Activated CD8-positive, alpha-beta T cell treated with anti-CD3 and anti-CD28 coated beads, Interleukin-2, amount 10 ng/mL, durations not matched to agents 7 days and 5 days (primary cell): ENCODE results near the gene TTC22. TPM values are rescaled to one million over a fixed set of nuclear protein-coding genes. Genes with fewer than 3 reads are reported as not detected.

ENCODE experiments used
- ATAC-seq: fragments of 150-1000 bp; cut with Tn5 transposase; one replicate; pipeline ENCODE4 v1.10.0; 2021; ENCODE audit warnings: moderate library complexity
- CTCF ChIA-PET: fragments of 350-600 bp; sonication (Branson Sonifier 250); formaldehyde crosslinking; loops from one replicate; lab custom pipeline; 2021; ENCODE audit warnings: antibody characterized with exemption; lab: Charles Lee
- POLR2A ChIA-PET: fragments of 350-600 bp; sonication (Branson Sonifier 250); formaldehyde crosslinking; loops from one replicate; lab custom pipeline; 2021; ENCODE audit warnings: antibody characterized with exemption; lab: Charles Lee
- DNase-seq: peaks from one replicate; pipeline ENCODE4 v3.0.0-alpha.2; 2020
- H3K27ac Mint-ChIP-seq: one replicate; pipeline ENCODE4 v1.8.0; 2021; ENCODE audit warnings: mild to moderate bottlenecking, mixed read lengths
- H3K27me3 Mint-ChIP-seq: one replicate; pipeline ENCODE4 v1.8.0; 2021; ENCODE audit warnings: low read depth, mixed read lengths
- H3K36me3 Mint-ChIP-seq: one replicate; pipeline ENCODE4 v1.8.0; 2021; ENCODE audit warnings: low read depth, mixed read lengths
- H3K4me1 Mint-ChIP-seq: one replicate; pipeline ENCODE4 v1.8.0; 2021; ENCODE audit warnings: low read depth, mixed read lengths
- H3K4me3 Mint-ChIP-seq: one replicate; pipeline ENCODE4 v1.8.0; 2021; ENCODE audit warnings: mild to moderate bottlenecking, mixed read lengths
- H3K9me3 Mint-ChIP-seq: one replicate; pipeline ENCODE4 v1.8.0; 2022; ENCODE audit warnings: mixed read lengths; ENCODE audit not compliant: insufficient read depth
- total RNA-seq, 2 experiments: library from RNA; stranded (reverse); gene quantifications; one replicate each; pipeline ENCODE4 v1.2.3, GENCODE V29; 2021

The TTC22 gene
- total RNA-seq, 2 experiments from 2014 or later, result 5.0 to 6.5 TPM

- Mint-ChIP-seq H3K27ac (peak overlapping the region; percentile 43), H3K27me3 (no peaks in the 10 kb centered on the region), H3K36me3 (no peaks in the 10 kb centered on the region), H3K4me3 (no peak overlapping the region), H3K9me3 (no peaks in the 10 kb centered on the region), H3K4me1 (peaks cover 63% of the 10 kb centered on the region)
- ChIA-PET CTCF (interaction anchor here (0.9 to 3.7 kb wide), 5 partner anchors 13 to 140 kb away, joined by 3 to 12 read pairs (median 3); no protein-coding TSS in a partner anchor), POLR2A (no interaction called here)
- ATAC-seq, result no peak
- DNase-seq, result no peak
Observed at GRCh38 chr1:54804471-54805132, 3.5 kb upstream of the TTC22 start.

GRCh38 chr1:54803761-54804470 lies 2.8 kb upstream of the TTC22 start:
- no peak overlapping the region for H3K4me3 Mint-ChIP-seq
- no peaks in the 10 kb centered on the region for H3K36me3 Mint-ChIP-seq
- CTCF ChIA-PET, result interaction anchor here (0.9 to 3.7 kb wide), 7 partner anchors 12 to 314 kb away, joined by 3 to 12 read pairs (median 3); no protein-coding TSS in a partner anchor
- H3K27ac Mint-ChIP-seq, result peak overlapping the region; percentile 43
- ATAC-seq (no peak), DNase-seq (no peak)
- peaks cover 68% of the 10 kb centered on the region for H3K4me1 Mint-ChIP-seq
- POLR2A ChIA-PET, result no interaction called here
- H3K27me3 Mint-ChIP-seq, result no peaks in the 10 kb centered on the region
- H3K9me3 Mint-ChIP-seq, result no peaks in the 10 kb centered on the region

- peak overlapping the region; percentile 84 for H3K27ac Mint-ChIP-seq
- H3K4me3 Mint-ChIP-seq, result peak overlapping the region; percentile 88
- H3K4me1 Mint-ChIP-seq, result peaks cover 48% of the 10 kb centered on the region
- ATAC-seq (no peak), DNase-seq (no peak)
- H3K27me3 Mint-ChIP-seq, result no peaks in the 10 kb centered on the region
- H3K9me3 Mint-ChIP-seq, result no peaks in the 10 kb centered on the region
- no peaks in the 10 kb centered on the region for H3K36me3 Mint-ChIP-seq
- ChIA-PET POLR2A (interaction anchor here (0.7 to 1.3 kb wide), 3 partner anchors 37 to 87 kb away, joined by 3 to 6 read pairs (median 3); partner anchors contain the start of genes DHCR24 and TTC4), CTCF (interaction anchor here (0.7 to 3.5 kb wide), 24 partner anchors 9 to 512 kb away, joined by 3 to 34 read pairs (median 5); partner anchors contain the start of gene TTC4)
Observed at GRCh38 chr1:54800041-54800898, 853 bp downstream of the TTC22 start.

- no peaks in the 10 kb centered on the region for H3K27me3 Mint-ChIP-seq
- ChIA-PET POLR2A (interaction anchor here (0.6 to 1.1 kb wide), 3 partner anchors 36 to 1073 kb away, joined by 3 read pairs; partner anchors contain the start of gene DHCR24), CTCF (interaction anchor here (1.0 to 3.5 kb wide), 5 partner anchors 8 to 127 kb away, joined by 3 to 34 read pairs (median 4); no protein-coding TSS in a partner anchor)
- no peak for ATAC-seq
- peak overlapping the region; percentile 64 for H3K4me3 Mint-ChIP-seq
- H3K4me1 Mint-ChIP-seq, result peaks cover 45% of the 10 kb centered on the region
- H3K27ac Mint-ChIP-seq, result peak overlapping the region; percentile 84
- H3K9me3 Mint-ChIP-seq, result no peaks in the 10 kb centered on the region
- DNase-seq, result peak; percentile 31
- H3K36me3 Mint-ChIP-seq, result no peaks in the 10 kb centered on the region
Observed at GRCh38 chr1:54798769-54799641, 2.1 kb downstream of the TTC22 start.

GRCh38 chr1:54798206-54798605 lies 2.9 kb downstream of the TTC22 start:
- H3K27ac Mint-ChIP-seq, result peak overlapping the region; percentile 31
- DNase-seq (no peak), ATAC-seq (no peak)
- H3K9me3 Mint-ChIP-seq, result no peaks in the 10 kb centered on the region
- H3K36me3 Mint-ChIP-seq, result no peaks in the 10 kb centered on the region
- CTCF ChIA-PET, result interaction anchor here (1.0 kb wide), 1 partner anchor 9 kb away, joined by 3 read pairs; no protein-coding TSS in a partner anchor
- peaks cover 40% of the 10 kb centered on the region for H3K4me1 Mint-ChIP-seq
- POLR2A ChIA-PET, result interaction anchor here (1.1 kb wide), 1 partner anchor 35 kb away, joined by 3 read pairs; no protein-coding TSS in a partner anchor
- no peak overlapping the region for H3K4me3 Mint-ChIP-seq
- H3K27me3 Mint-ChIP-seq, result no peaks in the 10 kb centered on the region

GRCh38 chr1:54796902-54797301 lies 4.2 kb downstream of the TTC22 start:
- Mint-ChIP-seq H3K27ac (no peak overlapping the region), H3K9me3 (no peaks in the 10 kb centered on the region), H3K36me3 (no peaks in the 10 kb centered on the region), H3K4me3 (no peak overlapping the region), H3K4me1 (peaks cover 39% of the 10 kb centered on the region), H3K27me3 (no peaks in the 10 kb centered on the region)
- DNase-seq, result no peak
- ATAC-seq, result no peak
- POLR2A ChIA-PET, result interaction anchor here (1.0 kb wide), 1 partner anchor 46 kb away, joined by 3 read pairs; no protein-coding TSS in a partner anchor
- CTCF ChIA-PET, result interaction anchor here (0.8 kb wide), 1 partner anchor 10 kb away, joined by 4 read pairs; no protein-coding TSS in a partner anchor

- H3K4me3 Mint-ChIP-seq, result no peak overlapping the region
- no peaks in the 10 kb centered on the region for H3K9me3 Mint-ChIP-seq
- ChIA-PET POLR2A (no interaction called here), CTCF (interaction anchor here (0.8 to 1.7 kb wide), 3 partner anchors 11 to 124 kb away, joined by 4 read pairs; no protein-coding TSS in a partner anchor)
- H3K27ac Mint-ChIP-seq, result no peak overlapping the region
- no peaks in the 10 kb centered on the region for H3K36me3 Mint-ChIP-seq
- peaks cover 32% of the 10 kb centered on the region for H3K4me1 Mint-ChIP-seq
- ATAC-seq, result no peak
- no peak for DNase-seq
- no peaks in the 10 kb centered on the region for H3K27me3 Mint-ChIP-seq
Observed at GRCh38 chr1:54795841-54796468, 5.2 kb downstream of the TTC22 start.

- H3K27me3 Mint-ChIP-seq, result no peaks in the 10 kb centered on the region
- no peak for ATAC-seq
- CTCF ChIA-PET, result interaction anchor here (1.2 to 1.7 kb wide), 2 partner anchors 15 to 123 kb away, joined by 4 read pairs; no protein-coding TSS in a partner anchor
- H3K4me1 Mint-ChIP-seq, result peaks cover 32% of the 10 kb centered on the region
- no peak overlapping the region for H3K4me3 Mint-ChIP-seq
- H3K36me3 Mint-ChIP-seq, result no peaks in the 10 kb centered on the region
- H3K27ac Mint-ChIP-seq, result peak overlapping the region; percentile 9
- no peaks in the 10 kb centered on the region for H3K9me3 Mint-ChIP-seq
- POLR2A ChIA-PET, result no interaction called here
- no peak for DNase-seq
Observed at GRCh38 chr1:54795356-54795665, 5.8 kb downstream of the TTC22 start.

GRCh38 chr1:54794451-54795355 lies 6.4 kb downstream of the TTC22 start:
- ATAC-seq (no peak), DNase-seq (no peak)
- H3K9me3 Mint-ChIP-seq, result no peaks in the 10 kb centered on the region
- no peak overlapping the region for H3K27ac Mint-ChIP-seq
- ChIA-PET POLR2A (no interaction called here), CTCF (interaction anchor here (1.2 to 1.7 kb wide), 2 partner anchors 15 to 122 kb away, joined by 4 read pairs; no protein-coding TSS in a partner anchor)
- H3K36me3 Mint-ChIP-seq, result no peaks in the 10 kb centered on the region
- H3K4me3 Mint-ChIP-seq, result no peak overlapping the region
- H3K4me1 Mint-ChIP-seq, result peaks cover 26% of the 10 kb centered on the region
- no peaks in the 10 kb centered on the region for H3K27me3 Mint-ChIP-seq
